ENCODE measurements around the gene PRPSAP2. TPM values are rescaled to one million over a fixed set of nuclear protein-coding genes. Genes with fewer than 3 reads are reported as not detected.

Gene PRPSAP2
- total and polyA plus RNA-seq, 7 donors = 23.6 to 45.7 (median 30.0) TPM

DNA sequence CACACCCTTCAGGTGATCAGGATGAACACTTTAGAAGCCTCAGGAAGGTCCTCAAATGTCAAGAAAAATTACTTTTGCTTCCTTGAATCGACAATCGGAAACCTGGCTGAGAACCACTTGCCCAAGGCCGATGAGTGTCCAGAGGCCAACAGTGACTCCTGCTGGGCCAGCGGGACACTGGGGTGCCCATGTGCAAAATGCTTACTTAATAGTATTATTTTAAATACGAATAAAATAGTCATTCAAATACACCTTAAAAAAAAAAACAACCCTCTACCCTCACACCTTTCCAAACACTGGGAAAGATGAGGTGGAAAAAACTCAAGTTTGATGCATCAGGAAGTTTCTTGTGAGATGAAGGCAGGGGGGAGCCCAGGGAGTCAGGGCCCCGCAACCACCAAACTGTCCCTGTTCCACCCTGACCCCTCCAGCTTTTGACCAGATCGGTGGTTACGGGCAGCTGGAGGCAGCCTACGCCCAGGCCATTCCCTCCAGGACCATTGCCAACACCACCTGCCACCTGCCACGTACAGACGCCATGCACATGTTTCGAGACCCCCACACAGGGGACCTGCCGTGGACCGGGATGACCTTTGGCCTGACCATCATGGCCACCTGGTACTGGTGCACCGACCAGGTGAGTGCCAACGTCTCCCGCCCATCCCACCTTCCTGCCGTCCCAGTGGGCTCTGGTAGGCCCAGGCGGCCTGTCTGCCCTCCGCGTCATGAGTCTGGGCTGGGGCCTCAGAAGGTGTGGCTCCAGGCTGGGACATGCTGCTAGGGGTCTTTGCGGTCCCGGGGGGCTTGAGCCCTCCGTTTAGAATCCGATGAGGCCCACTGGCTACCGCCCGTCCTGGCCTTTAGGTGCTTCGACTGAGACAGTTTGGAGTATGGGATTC, 112.9 kb downstream of the PRPSAP2 start:
- DNase-seq = no peak
- intact Hi-C loops (cut with DNase I) = no loop called here
- H3K4me3 ChIP-seq = no peak overlapping the region
- no peaks in the 10 kb centered on the region for H3K9me3 ChIP-seq
- WGBS, 2 donors = 55 to 84% methylated on average over 28 of the region's 28 CpGs
- no peaks in the 10 kb centered on the region for H3K4me1 ChIP-seq
- no peak overlapping the region for H3K27ac ChIP-seq
- TF ChIP-seq POLR2AphosphoS5 (IDR thresholded peaks at IDR 0.05) = no peak
- no peak for TF ChIP-seq EP300 (IDR thresholded peaks at IDR 0.05)
- no peak for TF ChIP-seq POLR2A (IDR thresholded peaks at IDR 0.05)
- no peak for TF ChIP-seq CTCF (IDR thresholded peaks at IDR 0.05)
- no peaks in the 10 kb centered on the region for H3K36me3 ChIP-seq
- no peaks in the 10 kb centered on the region for H3K27me3 ChIP-seq

DNA sequence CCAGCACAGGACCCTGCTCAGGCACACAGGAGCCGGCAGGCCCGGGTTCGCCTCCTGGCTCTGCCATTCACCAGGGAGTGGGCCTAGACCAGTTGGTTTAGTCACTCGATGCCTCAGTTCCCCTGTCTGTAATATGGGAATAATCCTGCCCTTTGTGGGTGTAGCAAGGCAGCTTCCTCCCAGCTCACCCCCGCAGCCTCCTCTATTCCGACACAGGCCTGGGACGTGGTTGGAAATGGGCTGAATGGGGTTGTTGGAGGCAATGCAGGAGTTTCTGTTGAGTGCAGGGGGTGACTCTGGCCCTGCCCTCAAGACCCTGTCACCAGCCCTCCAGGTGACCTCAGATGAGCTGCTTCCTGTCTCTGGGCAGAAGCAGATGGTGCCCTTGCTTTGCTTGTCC, 113.9 kb downstream of the PRPSAP2 start:
- DNase-seq = no peak
- Histone ChIP-seq H3K9me3 (no peaks in the 10 kb centered on the region), H3K36me3 (no peaks in the 10 kb centered on the region), H3K4me3 (no peak overlapping the region), H3K4me1 (no peaks in the 10 kb centered on the region), H3K27ac (no peak overlapping the region), H3K27me3 (no peaks in the 10 kb centered on the region)
- TF ChIP-seq POLR2A (IDR thresholded peaks at IDR 0.05) (no peak), CTCF (IDR thresholded peaks at IDR 0.05) (no peak), POLR2AphosphoS5 (IDR thresholded peaks at IDR 0.05) (no peak), EP300 (IDR thresholded peaks at IDR 0.05) (no peak)
- intact Hi-C loops (cut with DNase I) = no loop called here
- WGBS, 2 donors = 94 to 97% methylated on average over 7 of the region's 7 CpGs

DNA sequence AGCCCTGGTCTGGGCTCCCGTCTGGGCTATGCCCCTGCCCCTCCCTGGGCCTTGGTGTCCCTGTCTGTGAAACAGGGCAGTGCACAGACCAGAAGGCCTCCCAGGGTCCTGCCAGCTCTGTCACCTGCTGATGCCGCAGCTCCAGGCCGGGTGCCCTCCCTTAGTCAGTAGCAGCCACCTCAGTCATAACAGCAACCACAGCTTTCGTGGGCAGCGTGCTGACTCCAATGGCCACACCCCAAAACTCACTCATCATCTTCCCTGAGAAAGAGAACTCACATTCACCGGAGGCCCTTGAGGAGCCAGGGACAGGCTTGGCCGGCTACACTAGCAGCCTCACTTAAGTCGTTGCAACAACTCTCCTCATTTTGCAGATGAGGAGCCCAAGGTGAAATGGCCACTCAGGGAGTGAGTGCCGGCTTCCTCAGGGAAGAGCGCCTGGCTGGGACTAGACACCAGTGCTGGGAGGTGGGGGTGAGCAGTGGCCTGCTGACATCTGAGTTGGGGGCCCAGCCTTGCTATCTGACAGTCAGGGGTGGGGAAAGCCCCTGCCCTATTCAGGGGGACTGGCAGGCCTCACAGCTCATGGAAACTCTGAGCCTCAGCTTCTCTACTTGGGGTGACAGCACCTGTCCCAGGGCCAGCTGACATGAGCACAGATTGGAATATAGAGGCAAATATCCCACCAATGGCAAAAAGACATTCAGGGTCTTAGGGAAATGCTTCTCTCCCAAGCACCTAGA, 116.6 kb downstream of the PRPSAP2 start:
- TF ChIP-seq POLR2A (IDR thresholded peaks at IDR 0.05) (no peak), CTCF (IDR thresholded peaks at IDR 0.05) (no peak), EP300 (IDR thresholded peaks at IDR 0.05) (no peak), POLR2AphosphoS5 (IDR thresholded peaks at IDR 0.05) (no peak)
- WGBS, 2 donors = 73 to 82% methylated on average over 10 of the region's 10 CpGs
- DNase-seq = no peak
- Histone ChIP-seq H3K27ac (no peak overlapping the region), H3K9me3 (no peaks in the 10 kb centered on the region), H3K4me3 (no peak overlapping the region), H3K27me3 (no peaks in the 10 kb centered on the region), H3K4me1 (no peaks in the 10 kb centered on the region), H3K36me3 (peaks cover 0 to 6% (median 2%) of the 10 kb centered on the region in 4 donors)
- intact Hi-C loops (cut with DNase I) = no loop called here

DNA sequence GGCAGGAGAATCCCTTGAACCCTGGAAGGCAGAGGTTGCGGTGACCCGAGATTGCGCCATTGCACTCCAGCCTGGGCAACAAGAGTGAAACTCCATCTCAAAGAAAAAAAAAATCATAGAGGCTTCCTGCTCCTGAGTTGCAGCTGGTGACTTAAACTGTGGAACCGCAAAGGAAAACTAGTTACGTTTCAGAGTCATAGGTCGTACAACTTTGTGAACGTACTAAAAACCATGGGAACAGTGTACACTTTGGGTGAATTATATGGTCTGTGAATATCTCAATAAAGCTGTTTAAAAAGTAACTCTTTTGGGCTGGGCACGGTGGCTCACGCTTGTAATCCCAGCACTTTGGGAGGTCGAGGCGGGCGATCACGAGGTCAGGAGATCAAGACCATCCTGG, 117.7 kb downstream of the PRPSAP2 start:
- Histone ChIP-seq H3K4me3 (no peak overlapping the region), H3K27ac (no peak overlapping the region), H3K4me1 (no peaks in the 10 kb centered on the region), H3K9me3 (no peaks in the 10 kb centered on the region), H3K36me3 (peaks cover 0 to 6% (median 2%) of the 10 kb centered on the region in 4 donors), H3K27me3 (no peaks in the 10 kb centered on the region)
- intact Hi-C loops (cut with DNase I) = no loop called here
- TF ChIP-seq EP300 (IDR thresholded peaks at IDR 0.05) = no peak
- TF ChIP-seq CTCF (IDR thresholded peaks at IDR 0.05) = no peak
- TF ChIP-seq POLR2A (IDR thresholded peaks at IDR 0.05) = no peak
- TF ChIP-seq POLR2AphosphoS5 (IDR thresholded peaks at IDR 0.05) = no peak
- DNase-seq = no peak
- WGBS, 2 donors = 20 to 75% methylated on average over 13 of the region's 13 CpGs

Data from sigmoid colon (tissue), 7 donors.